ENCODE data around the gene COPA.
"Not testable (repeated sequence)": the region's sequence is repeated elsewhere in the genome, so short reads cannot be mapped to it uniquely, and the experiment has no call there.

Gene COPA

GRCh38 chr1:160342953-160343869 lies at the start of gene COPA, which contains the start of gene NCSTN:
Gene COPA, minus strand, starts transcription at chr1:160343250. Its CDS starts 80 bp downstream, at chr1:160343170.
Gene NCSTN, plus strand, starts transcription at chr1:160343383. Its CDS starts 14 bp downstream, at chr1:160343397.
- peak; percentile 74 to 84 for DNase-seq (ENCODE audit: low read depth in 2 of 2)

GRCh38 chr1:160388406-160388805 lies 45.4 kb upstream of the COPA start:
- DNase-seq (ENCODE audit: low read depth in 2 of 2), result not testable (repeated sequence)

- not testable (repeated sequence) for DNase-seq (ENCODE audit: low read depth in 2 of 2)
These were observed 41.8 kb upstream of the COPA start for GRCh38 chr1:160384812-160385211.

GRCh38 chr1:160377585-160378206 lies 34.6 kb upstream of the COPA start:
- DNase-seq (ENCODE audit: low read depth in 2 of 2), result no peak

GRCh38 chr1:160376525-160377131 lies 33.6 kb upstream of the COPA start:
- no peak for DNase-seq (ENCODE audit: low read depth in 2 of 2)

- no peak for DNase-seq (ENCODE audit: low read depth in 2 of 2)
These were observed 32.9 kb upstream of the COPA start for GRCh38 chr1:160375788-160376524.

GRCh38 chr1:160374306-160375110 lies 31.5 kb upstream of the COPA start:
- no peak for DNase-seq (ENCODE audit: low read depth in 2 of 2)

- no peak for DNase-seq (ENCODE audit: low read depth in 2 of 2)
These were observed 30.6 kb upstream of the COPA start for GRCh38 chr1:160373696-160374095.

- DNase-seq (ENCODE audit: low read depth in 2 of 2), result no peak
These were observed 28.7 kb upstream of the COPA start for GRCh38 chr1:160371756-160372155.

GRCh38 chr1:160371346-160371631 lies 28.2 kb upstream of the COPA start:
- DNase-seq (ENCODE audit: low read depth in 2 of 2), result no peak

GRCh38 chr1:160370561-160371345 lies 27.7 kb upstream of the COPA start:
- no peak for DNase-seq (ENCODE audit: low read depth in 2 of 2)

- no peak for DNase-seq (ENCODE audit: low read depth in 2 of 2)
These were observed 26.0 kb upstream of the COPA start for GRCh38 chr1:160369087-160369486.

GRCh38 chr1:160367934-160368923 lies 25.2 kb upstream of the COPA start:
- DNase-seq (ENCODE audit: low read depth in 2 of 2), result no peak

GRCh38 chr1:160367516-160367900 lies 24.5 kb upstream of the COPA start:
- no peak for DNase-seq (ENCODE audit: low read depth in 2 of 2)

- DNase-seq (ENCODE audit: low read depth in 2 of 2), result no peak
These were observed 23.9 kb upstream of the COPA start, which contains the start of gene NHLH1 for GRCh38 chr1:160366731-160367515. Gene NHLH1, plus strand, starts transcription at chr1:160367071. Its CDS starts 3,661 bp downstream, at chr1:160370732.

- DNase-seq (ENCODE audit: low read depth in 2 of 2), result no peak
These were observed 22.3 kb upstream of the COPA start for GRCh38 chr1:160365325-160365724.

- no peak for DNase-seq (ENCODE audit: low read depth in 2 of 2)
These were observed 21.1 kb upstream of the COPA start for GRCh38 chr1:160363951-160364735.

Measured in stimulated activated CD8-positive, alpha-beta memory T cell treated with anti-CD3 and anti-CD28 coated beads, Interleukin-15, amount 100 ng/mL, for 4 hours (primary cell).